PC-3 (cell line): ENCODE data around the gene MAN2A2.

ENCODE experiments used
- CTCF ChIP-seq: fragments of 300-600 bp; sonication (generic); conservative IDR thresholded peaks from 2 replicates; pipeline ENCODE4 v1.5.1; 2017; ENCODE audit warnings: antibody characterized with exemption, low read depth, mild to moderate bottlenecking, low read length
- EZH2 ChIP-seq: fragments of 300-600 bp; sonication (generic); IDR thresholded peaks from one replicate; pipeline ENCODE4 v1.6.1; 2017; ENCODE audit warnings: antibody characterized with exemption, mild to moderate bottlenecking, low read length; ENCODE audit not compliant: unreplicated experiment

GRCh38 chr15:90857883-90858443 is 45.1 kb upstream of the MAN2A2 start:
- TF ChIP-seq CTCF (no peak), EZH2 (no peak)
